H1 (cell line): ENCODE results near the gene ILDR2. TPM values are rescaled to one million over a fixed set of nuclear protein-coding genes. Genes with fewer than 3 reads are reported as not detected.
A peak's percentile ranks its signal among the peaks of the same experiment; 100 is the strongest.

Experiments
- CTCF ChIA-PET: fragments of 300-600 bp; sonication (Branson Sonifier 250); formaldehyde crosslinking; loops from one replicate; lab custom pipeline; 2021; ENCODE audit not compliant: partially characterized antibody; lab: Charles Lee
- POLR2A ChIA-PET: fragments of 300-600 bp; sonication (Branson Sonifier 250); formaldehyde crosslinking; loops from one replicate; lab custom pipeline; 2021; ENCODE audit warnings: inconsistent platforms; ENCODE audit not compliant: partially characterized antibody; lab: Charles Lee
- DNase-seq, 2 experiments: peaks; one replicate each; pipeline versions ENCODE4 v3.0.0 to v3.0.0-alpha.2; 2010 to 2022; ENCODE audit warnings: low spot score in 2 of 2, low read depth in 1 of 2, mixed read lengths in 1 of 2
- FAIRE-seq: peaks from 2 replicates; lab custom pipeline; 2011; peaks lifted over from hg19 to GRCh38; lab: Jason Lieb, UNC
- H2AFZ ChIP-seq: 2 replicates; pipeline ENCODE4 v1.8.1; 2012; ENCODE audit warnings: low read length, inconsistent platforms
- H2AK5ac ChIP-seq: 2 replicates; pipeline ENCODE4 v1.6.1; 2013; ENCODE audit warnings: low read depth, low read length
- H2BK120ac ChIP-seq: replicated peaks from 2 replicates; pipeline ENCODE3; 2013; ENCODE audit warnings: low read depth, low read length, inconsistent platforms
- H2BK12ac ChIP-seq: 2 replicates; pipeline ENCODE4 v1.6.1; 2013; ENCODE audit warnings: low read depth, low read length
- H2BK15ac ChIP-seq: 2 replicates; pipeline ENCODE4 v1.6.1; 2013; ENCODE audit warnings: low read length
- H2BK20ac ChIP-seq: 2 replicates; pipeline ENCODE4 v1.6.1; 2013; ENCODE audit warnings: low read length
- H2BK5ac ChIP-seq: 2 replicates; pipeline ENCODE4 v1.6.1; 2013; ENCODE audit warnings: low read depth, low read length
- H3K14ac ChIP-seq: 2 replicates; pipeline ENCODE4 v1.6.1; 2013; ENCODE audit warnings: inconsistent platforms; ENCODE audit not compliant: insufficient read length
- H3K18ac ChIP-seq: 2 replicates; pipeline ENCODE4 v1.6.1; 2013; ENCODE audit warnings: low read length; ENCODE audit errors: extremely low read depth
- H3K23ac ChIP-seq: 2 replicates; pipeline ENCODE4 v1.6.1; 2013; ENCODE audit warnings: inconsistent platforms; ENCODE audit not compliant: insufficient read length
- H3K23me2 ChIP-seq: 2 replicates; pipeline ENCODE4 v1.6.1; 2013; ENCODE audit warnings: low read depth, low read length
- H3K27ac ChIP-seq: 2 replicates; pipeline ENCODE4 v1.6.1; 2011; ENCODE audit warnings: low read depth, low read length, inconsistent platforms
- H3K27me3 ChIP-seq, 4 experiments: replicated peaks in 1 of 4; 1 replicate in 1 of 4; 2 replicates in 3 of 4; pipeline versions ENCODE4 v1.6.1 to v1.8.1; 2011 to 2013; ENCODE audit warnings: low read length in 3 of 4, mild to moderate bottlenecking in 3 of 4, inconsistent platforms in 2 of 4, mixed read lengths in 2 of 4, moderate library complexity in 1 of 4; ENCODE audit not compliant: control insufficient read depth in 3 of 4, insufficient read depth in 3 of 4; ENCODE audit errors: extremely low read depth in 1 of 4
- H3K36me3 ChIP-seq, 4 experiments: 2 replicates each; pipeline versions ENCODE4 v1.6.1 to v1.8.1; 2011 to 2013; ENCODE audit warnings: mild to moderate bottlenecking in 4 of 4, low read length in 3 of 4, moderate library complexity in 2 of 4, control low read depth in 1 of 4, inconsistent platforms in 1 of 4; ENCODE audit not compliant: insufficient read depth in 4 of 4, control insufficient read depth in 2 of 4
- H3K4ac ChIP-seq: replicated peaks from 2 replicates; pipeline ENCODE3; 2013; ENCODE audit warnings: low read length, low read depth, mixed read lengths, inconsistent platforms; ENCODE audit not compliant: insufficient read length
- H3K4me1 ChIP-seq, 4 experiments: replicated peaks in 1 of 4; 1 replicate in 1 of 4; 2 replicates in 3 of 4; pipeline versions ENCODE4 v1.6.1 to v1.8.1; 2011 to 2013; ENCODE audit warnings: low read length in 3 of 4, inconsistent platforms in 2 of 4, mixed read lengths in 1 of 4; ENCODE audit not compliant: insufficient read depth in 4 of 4, control insufficient read depth in 3 of 4
- H3K4me2 ChIP-seq, 2 experiments: 2 replicates each; pipeline versions ENCODE4 v1.6.1 to v1.8.1; 2011 to 2013; ENCODE audit warnings: low read depth in 2 of 2, low read length in 2 of 2, control low read depth in 1 of 2, inconsistent platforms in 1 of 2, mild to moderate bottlenecking in 1 of 2; ENCODE audit not compliant: insufficient read depth in 1 of 2
- H3K4me3 ChIP-seq, 4 experiments: fragments of 200-600, 300-600 bp in 1 of 4; sonication (generic), shearing (Covaris generic), sonication (Bioruptor Twin) in 1 of 4; 2 replicates each; pipeline versions ENCODE4 v1.5.1 to v1.8.1; 2011 to 2016; ENCODE audit warnings: low read length in 4 of 4, low read depth in 3 of 4, control low read depth in 2 of 4, inconsistent platforms in 2 of 4, mild to moderate bottlenecking in 2 of 4, mixed read lengths in 1 of 4, moderate library complexity in 1 of 4; ENCODE audit not compliant: insufficient read depth in 2 of 4; ENCODE audit errors: extremely low read depth in 1 of 4
- H3K56ac ChIP-seq: replicated peaks from 2 replicates; pipeline ENCODE3; 2013; ENCODE audit warnings: low read depth, mild to moderate bottlenecking, mixed read lengths, low read length, inconsistent platforms; ENCODE audit not compliant: insufficient read length
- H3K79me1 ChIP-seq: 2 replicates; pipeline ENCODE4 v1.6.1; 2013; ENCODE audit warnings: low read depth, low read length, control low read depth
- H3K79me2 ChIP-seq, 2 experiments: 2 replicates each; pipeline versions ENCODE4 v1.6.1 to v1.8.1; 2012 to 2013; ENCODE audit warnings: low read length in 2 of 2, mild to moderate bottlenecking in 2 of 2, inconsistent platforms in 1 of 2; ENCODE audit not compliant: insufficient read depth in 2 of 2, control insufficient read depth in 1 of 2
- H3K9ac ChIP-seq, 4 experiments: replicated peaks in 1 of 4; 1 replicate in 1 of 4; 2 replicates in 3 of 4; pipeline versions ENCODE4 v1.6.1 to v1.8.1; 2011 to 2013; ENCODE audit warnings: low read depth in 3 of 4, low read length in 3 of 4, control low read depth in 2 of 4, mild to moderate bottlenecking in 2 of 4, moderate library complexity in 2 of 4, inconsistent platforms in 1 of 4; ENCODE audit errors: extremely low read depth in 1 of 4
- H3K9me3 ChIP-seq, 2 experiments: 2 replicates each; pipeline versions ENCODE4 v1.6.1 to v1.8.1; 2012 to 2013; ENCODE audit warnings: mild to moderate bottlenecking in 2 of 2, moderate library complexity in 2 of 2, control low read depth in 1 of 2, inconsistent platforms in 1 of 2, low read depth in 1 of 2, low read length in 1 of 2, mixed read lengths in 1 of 2; ENCODE audit not compliant: insufficient read depth in 2 of 2
- H4K20me1 ChIP-seq, 2 experiments: replicated peaks in 1 of 2; 2 replicates each; pipeline versions ENCODE3 to v1.8.1; 2011 to 2013; ENCODE audit warnings: inconsistent platforms in 2 of 2, low read length in 2 of 2, mild to moderate bottlenecking in 1 of 2; ENCODE audit not compliant: insufficient read depth in 2 of 2, control insufficient read depth in 1 of 2
- H4K5ac ChIP-seq: 2 replicates; pipeline ENCODE4 v1.6.1; 2013; ENCODE audit warnings: low read length, low read depth, mixed read lengths, inconsistent platforms; ENCODE audit not compliant: insufficient read length
- H4K8ac ChIP-seq: 2 replicates; pipeline ENCODE4 v1.8.0; 2013; ENCODE audit warnings: mild to moderate bottlenecking, moderate library complexity, low read length, inconsistent platforms; ENCODE audit not compliant: insufficient read depth; ENCODE audit errors: extremely low read depth
- H4K91ac ChIP-seq: replicated peaks from 2 replicates; pipeline ENCODE3; 2013; ENCODE audit warnings: low read length, mixed read lengths, inconsistent platforms; ENCODE audit not compliant: insufficient read length
- CBX5 ChIP-seq: fragments of 300-800, 300-1000 bp; sonication (generic); IDR thresholded peaks from 2 replicates; pipeline ENCODE4 v1.7.1; 2016; ENCODE audit warnings: antibody characterized with exemption, low read length, low read depth
- CREB1 ChIP-seq: IDR thresholded peaks from 2 replicates; pipeline ENCODE4 v1.6.1; 2012; ENCODE audit warnings: inconsistent platforms
- EGR1 ChIP-seq: IDR thresholded peaks from 2 replicates; pipeline ENCODE4 v1.6.1; 2011; ENCODE audit warnings: low read depth, low read length, borderline replicate concordance
- JUN ChIP-seq: IDR thresholded peaks from 2 replicates; pipeline ENCODE4 v1.6.1; 2011; ENCODE audit warnings: low read depth, mild to moderate bottlenecking, improper control_type of control experiment, low read length
- KDM5A ChIP-seq: fragments of 200-600 bp; IDR thresholded peaks from 2 replicates; pipeline ENCODE4 v1.7.1; 2012; ENCODE audit warnings: mild to moderate bottlenecking, low read length, inconsistent platforms, mixed read lengths
- SP1 ChIP-seq: IDR thresholded peaks from 2 replicates; pipeline ENCODE4 v1.6.1; 2011; ENCODE audit warnings: low read depth, low read length
- TEAD4 ChIP-seq: IDR thresholded peaks from 2 replicates; pipeline ENCODE4 v1.6.1; 2012; ENCODE audit warnings: low read depth, low read length, inconsistent platforms, mixed read lengths
- WGBS, 2 experiments: shearing (Covaris generic) in 1 of 2; methylation state at CpG; one replicate each; pipeline versions ENCODE4 v1.1.6 to v1.1.7; 2013 to 2015; ENCODE audit warnings: low lambda C conversion rate in 2 of 2, mixed read lengths in 2 of 2, inconsistent platforms in 1 of 2, low coverage in 1 of 2, missing lambda C conversion rate in 1 of 2; ENCODE audit not compliant: insufficient replicate concordance in 2 of 2, insufficient coverage in 1 of 2, insufficient read length in 1 of 2; ENCODE audit errors: extremely low coverage in 1 of 2, missing lambda C conversion rate in 1 of 2; 5-methylcytosine and 5-hydroxymethylcytosine counted together
- polyA plus RNA-seq, 7 experiments: library from polyadenylated mRNA; depleted of rRNA in 3 of 7; stranded (reverse) in 5 of 7; unstranded in 2 of 7; fragments of >200 nt in 5 of 7; fragments of 200-250 nt in 2 of 7; gene quantifications; 1 replicate in 5 of 7; 2 replicates in 1 of 7; 4 replicates in 1 of 7; pipeline versions ENCODE4 v1.2.1 to v1.2.3, GENCODE V29; 2011 to 2013; ENCODE audit warnings: missing spikeins in 2 of 7, mixed read lengths in 2 of 7
- total RNA-seq: library from RNA; stranded (reverse); fragmentation: NEBNext Ultra II Directional; extraction: Animal tissue kit (Norgen Biotek cat#: 25700); gene quantifications from 2 replicates; pipeline ENCODE4 v1.2.1, GENCODE V29; 2021

Gene ILDR2
- total and polyA plus RNA-seq, 2 of the 8 experiments (the other 6 are each of a cell fraction or from before 2014, with no cell fraction given), result 0.85 to 0.86 TPM

DNA sequence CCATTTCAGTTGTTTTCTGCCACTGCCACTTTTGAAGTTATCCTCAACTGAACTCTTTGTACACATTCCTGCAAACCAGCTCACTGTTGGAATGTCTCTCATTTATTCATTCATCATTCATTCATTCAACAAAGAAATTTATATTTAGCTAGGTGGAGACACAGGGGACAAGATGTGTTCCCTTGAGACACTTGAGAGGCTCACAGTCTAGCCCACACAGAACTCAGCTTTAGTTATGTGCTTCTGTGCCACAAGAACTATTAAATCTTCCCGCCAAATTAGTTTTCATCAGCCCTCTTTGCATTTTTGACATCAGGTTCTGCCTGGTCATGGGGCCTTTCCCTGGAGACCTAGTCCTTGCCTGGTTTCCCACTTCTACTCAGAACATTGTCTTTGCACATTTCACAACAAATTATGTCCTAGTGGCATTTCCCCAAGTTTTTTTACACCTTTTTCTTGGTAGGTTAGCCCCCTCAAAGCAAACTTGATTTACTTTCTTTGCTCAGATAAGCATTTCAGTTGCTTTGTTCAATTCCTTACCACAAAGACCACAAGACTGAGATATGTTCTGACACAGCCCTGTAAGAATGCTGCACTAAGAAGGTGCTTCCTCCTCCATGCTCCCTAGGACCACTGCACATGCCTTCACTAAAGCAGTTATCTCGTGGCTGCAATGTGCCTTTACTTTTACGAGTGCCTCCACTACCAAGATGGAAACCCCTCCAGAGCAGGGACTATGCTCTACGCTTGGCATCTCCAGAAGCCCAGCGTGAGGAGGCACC lies 31.0 kb downstream of the ILDR2 start:
- Histone ChIP-seq H2BK12ac (no peak overlapping the region), H4K91ac (no peak overlapping the region), H3K36me3 (no peaks in the 10 kb centered on the region), H3K18ac (no peak overlapping the region), H3K23ac (no peak overlapping the region), H2BK5ac (no peak overlapping the region), H2AFZ (no peak overlapping the region), H2BK20ac (no peak overlapping the region), H3K23me2 (no peaks in the 10 kb centered on the region; the same call in 1 of the 2 replicates), H3K27ac (no peak overlapping the region), H3K4me2 (no peak overlapping the region), H3K4me1 (peaks cover 0 to 3% (median under 1%) of the 10 kb centered on the region in 4 experiments; a peak in 2 of 7 replicates), H3K27me3 (peaks cover 2 to 21% (median 17%) of the 10 kb centered on the region in 4 experiments), H2AK5ac (peak overlapping the region; percentile 54; the same call in 1 of the 2 replicates), H3K56ac (no peak overlapping the region), H3K9me3 (no peaks in the 10 kb centered on the region), H3K4me3 (no peak overlapping the region), H4K20me1 (no peaks in the 10 kb centered on the region), H3K4ac (no peak overlapping the region), H4K5ac (no peak overlapping the region), H3K79me2 (no peaks in the 10 kb centered on the region), H3K9ac (no peak overlapping the region), H3K79me1 (no peaks in the 10 kb centered on the region), H3K14ac (no peak overlapping the region), H2BK120ac (no peak overlapping the region), H2BK15ac (no peak overlapping the region), H4K8ac (no peak overlapping the region)
- TF ChIP-seq KDM5A (no peak), CREB1 (no peak), EGR1 (no peak), CBX5 (no peak), TEAD4 (no peak), JUN (no peak), SP1 (no peak)
- no peak for FAIRE-seq
- whole genome bisulfite sequencing, 2 experiments, result 92% methylated on average over 5 of the region's 5 CpGs; no CpG with 5 or more reads in 1 of the 2 experiments
- ChIA-PET POLR2A (no interaction called here), CTCF (interaction anchor here (0.6 kb wide), 1 partner anchor 45 kb away, joined by 3 read pairs; no protein-coding TSS in a partner anchor)
- no peak for DNase-seq
